DOHH2 (cell line): ENCODE results near the gene HDAC4.

Source experiments
- H3F3A ChIP-seq: fragments of 200-600 bp; sonication (generic), shearing (Covaris generic); 2 replicates; pipeline ENCODE4 v1.6.0; 2016; ENCODE audit warnings: antibody characterized with exemption, mild to moderate bottlenecking; ENCODE audit not compliant: control insufficient read depth, insufficient read depth
- H3K27ac ChIP-seq: fragments of 200-600 bp; sonication (generic); 2 replicates; pipeline ENCODE4 v1.5.1; 2014; ENCODE audit warnings: low read depth, mild to moderate bottlenecking, low read length, moderate library complexity
- H3K27me3 ChIP-seq: fragments of 200-600 bp; sonication (generic); 2 replicates; pipeline ENCODE4 v1.6.1; 2014; ENCODE audit warnings: mild to moderate bottlenecking, low read length, mixed read lengths; ENCODE audit not compliant: control insufficient read depth
- H3K36me3 ChIP-seq: fragments of 200-600 bp; sonication (generic); 2 replicates; pipeline ENCODE4 v1.6.1; 2014; ENCODE audit warnings: mild to moderate bottlenecking, low read length, moderate library complexity, mixed read lengths; ENCODE audit not compliant: control insufficient read depth
- H3K4me1 ChIP-seq: fragments of 200-600 bp; sonication (generic); 2 replicates; pipeline ENCODE4 v1.6.1; 2014; ENCODE audit warnings: mild to moderate bottlenecking, low read length, mixed read lengths; ENCODE audit not compliant: control insufficient read depth
- H3K4me2 ChIP-seq: fragments of 200-600 bp; sonication (generic); 2 replicates; pipeline ENCODE4 v1.6.0; 2014; ENCODE audit warnings: mild to moderate bottlenecking, low read length, moderate library complexity
- H3K4me3 ChIP-seq: fragments of 200-600 bp; sonication (generic); 2 replicates; pipeline ENCODE4 v1.5.1; 2014; ENCODE audit warnings: mild to moderate bottlenecking, low read length, mixed read lengths
- H3K79me2 ChIP-seq: fragments of 200-600 bp; sonication (generic); 2 replicates; pipeline ENCODE4 v1.6.1; 2014; ENCODE audit warnings: mild to moderate bottlenecking, low read length, mixed read lengths; ENCODE audit not compliant: control insufficient read depth
- H3K9me2 ChIP-seq: fragments of 200-600 bp; sonication (generic); replicated peaks from 2 replicates; pipeline ENCODE4 v1.6.1; 2014; ENCODE audit warnings: mild to moderate bottlenecking, low read length, mixed read lengths; ENCODE audit not compliant: control insufficient read depth
- H3K9me3 ChIP-seq: fragments of 200-600 bp; sonication (generic); 2 replicates; pipeline ENCODE4 v1.6.1; 2014; ENCODE audit warnings: antibody characterized with exemption, low read length, mixed read lengths; ENCODE audit not compliant: control insufficient read depth, insufficient read depth
- H4K20me1 ChIP-seq: fragments of 200-600 bp; sonication (generic); 2 replicates; pipeline ENCODE4 v1.6.0; 2014; ENCODE audit warnings: low read depth, mild to moderate bottlenecking, antibody characterized with exemption, low read length, moderate library complexity; ENCODE audit not compliant: control insufficient read depth, insufficient read depth
- CTCF ChIP-seq: fragments of 200-600 bp; sonication (generic); IDR thresholded peaks from one replicate; pipeline ENCODE4 v1.5.1; 2014; ENCODE audit warnings: antibody characterized with exemption, mild to moderate bottlenecking, low read depth, low read length; ENCODE audit not compliant: poor library complexity, severe bottlenecking
- EZH2phosphoT487 ChIP-seq: fragments of 200-600 bp; sonication (generic); IDR thresholded peaks from 2 replicates; pipeline ENCODE4 v1.6.1; 2017; ENCODE audit warnings: borderline replicate concordance, mild to moderate bottlenecking, antibody characterized with exemption, low read length, moderate library complexity, mixed read lengths

Gene HDAC4

GRCh38 chr2:239407112-239407511 lies 6.3 kb upstream of the HDAC4 start:
- H3K4me2 ChIP-seq, result no peak overlapping the region
- peaks cover 10% of the 10 kb centered on the region for H3K27me3 ChIP-seq
- peaks cover 3% of the 10 kb centered on the region for H3K36me3 ChIP-seq
- H3K27ac ChIP-seq, result no peak overlapping the region
- peaks cover 5% of the 10 kb centered on the region for H3K4me1 ChIP-seq
- 0 out of 2 replicates have a peak, but pooled peaks cover 2% of the 10 kb centered on the region for H3F3A ChIP-seq
- H3K79me2 ChIP-seq, result peaks cover 4% of the 10 kb centered on the region; the same call in 1 of the 2 replicates
- TF ChIP-seq CTCF (no peak), EZH2phosphoT487 (no peak)
- no peaks in the 10 kb centered on the region for H4K20me1 ChIP-seq
- peaks cover 5% of the 10 kb centered on the region; the same call in 1 of the 2 replicates for H3K9me3 ChIP-seq
- H3K9me2 ChIP-seq, result no peaks in the 10 kb centered on the region
- H3K4me3 ChIP-seq, result no peak overlapping the region

GRCh38 chr2:239406316-239406995 lies 5.6 kb upstream of the HDAC4 start:
- Histone ChIP-seq H3K9me3 (peaks cover 5% of the 10 kb centered on the region; the same call in 1 of the 2 replicates), H3F3A (0 out of 2 replicates have a peak, but pooled peaks cover 2% of the 10 kb centered on the region), H3K36me3 (peaks cover 3% of the 10 kb centered on the region), H3K4me3 (no peak overlapping the region), H3K4me2 (no peak overlapping the region), H4K20me1 (no peaks in the 10 kb centered on the region), H3K4me1 (peaks cover 11% of the 10 kb centered on the region), H3K79me2 (peaks cover 6% of the 10 kb centered on the region; the same call in 1 of the 2 replicates), H3K9me2 (no peaks in the 10 kb centered on the region), H3K27me3 (peaks cover 9% of the 10 kb centered on the region), H3K27ac (no peak overlapping the region)
- TF ChIP-seq CTCF, result no peak
- TF ChIP-seq EZH2phosphoT487, result no peak

DNA sequence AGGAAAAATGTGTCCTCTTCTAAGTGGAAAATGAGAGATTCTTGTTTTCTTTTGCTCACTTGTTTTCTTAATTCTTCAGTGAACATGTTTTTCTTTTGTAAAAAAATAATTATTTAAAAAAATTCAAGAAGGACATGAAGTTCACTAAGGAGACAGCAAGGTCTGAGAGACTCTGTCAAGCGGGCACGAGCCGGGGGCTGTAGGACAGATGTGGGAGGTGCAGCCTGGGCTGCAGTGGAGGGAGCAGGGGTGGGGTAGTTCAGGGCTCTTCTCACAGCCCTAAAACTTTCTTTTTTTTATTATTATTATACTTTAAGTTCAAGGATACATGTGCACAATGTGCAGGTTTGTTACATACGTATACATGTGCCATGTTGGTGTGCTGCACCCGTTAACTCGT lies 4.3 kb upstream of the HDAC4 start:
- Histone ChIP-seq H3K36me3 (peaks cover 3% of the 10 kb centered on the region), H3K27ac (no peak overlapping the region), H3K4me3 (no peak overlapping the region), H3K9me2 (no peaks in the 10 kb centered on the region), H3K4me1 (peaks cover 11% of the 10 kb centered on the region), H3K4me2 (no peak overlapping the region), H4K20me1 (no peaks in the 10 kb centered on the region), H3F3A (0 out of 2 replicates have a peak, but pooled peaks cover 2% of the 10 kb centered on the region), H3K27me3 (peaks cover 3% of the 10 kb centered on the region; the same call in 1 of the 2 replicates), H3K79me2 (peaks cover 6% of the 10 kb centered on the region; the same call in 1 of the 2 replicates), H3K9me3 (peaks cover 5% of the 10 kb centered on the region; the same call in 1 of the 2 replicates)
- TF ChIP-seq CTCF (no peak), EZH2phosphoT487 (no peak)
